HG02973 (cell line): ENCODE measurements around the gene VSTM2B.
"Not testable (repeated sequence)": the region's sequence is repeated elsewhere in the genome, so short reads cannot be mapped to it uniquely, and the experiment has no call there.

Experiments
- ATAC-seq: cut with Tn5 transposase; IDR thresholded peaks from one replicate; pipeline ENCODE4 v1.9.1; 2021; ENCODE audit warnings: moderate library complexity; ENCODE audit not compliant: unreplicated experiment

The VSTM2B gene

GRCh38 chr19:29544656-29545360 lies 19.0 kb downstream of the VSTM2B start:
- no peak for ATAC-seq

DNA sequence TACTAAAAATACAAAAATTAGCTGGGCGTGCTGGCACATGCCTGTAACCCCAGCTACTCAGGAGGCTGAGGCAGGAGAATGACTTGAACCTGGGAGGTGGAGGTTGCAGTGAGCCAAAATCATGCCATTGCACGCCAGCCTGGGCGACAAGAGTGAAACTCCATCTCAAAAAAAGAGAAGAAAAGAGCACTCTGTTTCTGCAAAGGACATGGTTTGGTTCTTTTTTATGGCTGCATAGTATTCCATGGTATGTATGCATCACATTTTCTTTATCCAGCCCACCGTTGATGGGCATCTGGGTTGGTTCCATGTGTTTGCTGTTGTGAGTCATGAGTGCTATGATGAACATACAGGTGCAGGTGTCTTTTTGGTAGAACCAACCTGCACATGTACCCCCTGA lies 19.7 kb downstream of the VSTM2B start:
- ATAC-seq, result not testable (repeated sequence)

DNA sequence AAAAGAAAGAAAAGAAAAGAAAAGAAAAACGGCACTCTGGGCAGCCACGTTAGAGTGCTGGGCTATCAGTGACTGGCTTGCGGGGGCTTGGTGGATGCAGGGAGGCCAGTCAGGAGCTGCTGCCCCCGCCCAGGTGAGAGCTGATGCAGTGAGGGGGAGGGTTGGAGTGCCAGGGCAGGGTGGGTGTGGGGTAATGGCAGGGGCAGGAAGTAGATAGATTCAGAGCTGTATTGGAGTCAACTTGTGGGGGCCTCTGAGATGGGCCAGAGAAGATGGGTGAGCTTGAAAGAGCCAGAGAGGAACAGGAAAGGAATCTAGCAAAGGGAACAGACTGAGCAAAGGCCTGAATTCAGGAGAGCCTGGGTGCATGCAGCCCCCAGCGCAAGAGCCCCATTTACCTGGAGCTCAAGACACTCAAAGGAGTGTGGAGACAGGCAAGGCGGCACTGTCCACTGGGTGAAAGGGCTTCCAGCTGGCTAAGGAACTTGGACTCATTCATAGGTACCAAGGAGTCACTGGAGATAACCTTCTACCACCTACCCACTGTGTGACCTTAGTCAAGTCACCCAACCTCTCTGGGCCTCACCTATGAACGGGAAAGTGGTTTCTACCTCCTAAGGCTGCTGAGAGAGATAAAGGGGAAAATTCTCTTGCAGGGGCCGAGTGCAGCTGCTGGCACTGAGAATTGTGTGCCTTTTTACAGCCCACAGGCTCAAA lies 20.2 kb downstream of the VSTM2B start:
- no peak for ATAC-seq

DNA sequence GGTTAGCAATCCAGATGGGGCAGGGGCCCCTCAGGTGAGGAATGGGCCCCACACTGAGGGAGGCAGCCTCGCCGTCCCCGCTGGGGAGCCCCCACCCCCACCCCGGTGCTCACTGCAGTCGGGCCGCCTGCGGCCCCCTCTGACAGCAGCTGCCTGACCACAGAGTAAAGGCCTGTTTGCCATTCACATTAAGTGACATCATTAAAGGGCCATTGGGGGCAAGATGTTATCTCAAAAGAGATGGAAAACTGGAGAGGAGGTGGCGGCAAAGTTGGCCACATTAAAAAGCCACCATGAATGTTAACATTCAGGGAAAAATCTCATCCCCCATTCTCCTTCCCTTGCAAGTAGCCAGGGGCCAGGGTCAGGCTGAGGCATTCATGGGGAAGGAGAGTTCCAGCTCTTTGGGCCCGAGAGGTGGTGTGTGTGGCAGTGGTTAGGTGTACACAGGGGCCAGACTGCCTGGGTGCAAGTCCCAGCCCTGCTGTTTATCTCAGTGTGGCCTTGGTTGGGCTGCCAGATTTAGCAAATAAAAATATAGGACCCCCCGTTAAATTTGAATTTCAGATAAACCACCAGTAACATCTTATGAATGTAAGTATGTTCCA lies 20.9 kb downstream of the VSTM2B start:
- no peak for ATAC-seq

DNA sequence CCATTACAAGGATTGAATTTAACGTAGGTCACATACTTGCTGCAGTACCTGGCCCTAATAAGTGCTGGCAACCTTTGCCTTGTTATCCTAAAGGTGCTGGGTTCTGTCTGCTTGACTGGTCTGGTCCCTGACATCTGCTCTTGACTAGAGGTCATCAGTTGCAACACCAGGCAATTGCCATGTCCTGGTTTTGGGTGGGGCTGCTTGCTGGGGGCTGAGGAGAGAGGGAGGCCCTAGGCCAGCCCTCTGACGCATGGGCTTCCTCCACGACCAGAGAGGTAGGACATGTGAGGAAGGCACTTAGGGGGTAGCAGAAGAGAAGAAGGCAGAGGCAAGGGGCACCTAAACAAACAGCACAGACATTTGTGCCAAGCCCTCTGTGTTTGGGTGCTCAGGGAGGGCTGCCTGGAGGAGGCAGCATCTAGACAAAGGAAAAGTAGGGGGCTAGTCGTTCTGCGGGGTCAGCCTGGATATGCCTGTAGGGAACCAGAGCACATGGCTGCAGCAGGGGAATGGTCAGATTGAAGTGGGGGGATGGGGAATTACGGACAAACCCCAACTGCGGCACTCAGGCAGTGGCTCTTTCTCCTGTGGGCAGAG lies 21.7 kb downstream of the VSTM2B start:
- ATAC-seq, result no peak

- ATAC-seq, result no peak
These were observed 22.2 kb downstream of the VSTM2B start for GRCh38 chr19:29547981-29548380.

- ATAC-seq, result no peak
These were observed 22.8 kb downstream of the VSTM2B start for GRCh38 chr19:29548483-29549085.

DNA sequence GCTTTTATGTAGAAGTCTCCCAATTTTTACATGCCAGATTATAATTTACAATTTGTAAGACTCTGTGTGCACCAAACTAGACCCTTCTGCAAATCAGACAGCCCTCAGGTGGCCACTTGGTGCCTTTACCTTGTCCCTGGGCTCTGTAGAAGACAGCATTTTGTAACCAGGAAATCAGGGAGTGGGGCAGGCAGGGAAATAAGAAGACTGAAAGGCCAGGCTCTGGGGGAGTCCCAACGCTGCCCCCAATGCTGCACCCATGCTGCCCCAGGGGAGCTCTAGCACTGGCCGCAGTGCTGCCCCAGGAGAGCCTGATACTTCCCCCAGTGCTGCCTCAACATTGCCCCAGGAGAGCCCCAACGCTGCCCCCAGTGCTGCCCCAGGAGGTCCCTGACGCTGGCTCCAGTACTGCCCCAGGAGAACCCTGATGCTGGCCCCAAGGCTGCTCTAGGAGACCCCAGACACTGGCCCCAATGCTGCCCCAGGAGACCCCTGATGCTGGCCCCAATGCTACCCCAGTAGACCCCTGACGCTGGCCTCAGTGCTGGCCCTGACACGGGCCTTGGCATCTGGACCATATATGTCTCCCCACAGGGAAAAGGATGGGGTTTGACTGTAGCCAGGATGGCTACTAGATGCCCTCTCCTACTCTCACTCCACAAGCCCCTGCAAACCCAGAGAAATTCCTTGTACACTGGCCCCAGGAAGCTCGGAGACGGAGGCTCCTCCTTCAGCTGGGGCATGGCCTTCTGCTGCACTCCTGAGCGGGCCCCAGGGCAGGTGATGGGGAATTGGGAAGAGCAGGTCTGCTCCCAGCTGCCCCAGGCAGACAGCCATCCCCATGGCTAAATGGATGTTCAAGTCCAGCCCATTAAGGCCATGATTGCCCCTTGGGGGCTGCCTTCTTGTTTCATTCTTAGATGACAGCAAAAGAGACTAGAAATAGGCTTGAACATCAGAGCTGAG lies 23.6 kb downstream of the VSTM2B start:
- ATAC-seq, result no peak

- ATAC-seq, result no peak
These were observed 25.1 kb downstream of the VSTM2B start for GRCh38 chr19:29550896-29551295.

DNA sequence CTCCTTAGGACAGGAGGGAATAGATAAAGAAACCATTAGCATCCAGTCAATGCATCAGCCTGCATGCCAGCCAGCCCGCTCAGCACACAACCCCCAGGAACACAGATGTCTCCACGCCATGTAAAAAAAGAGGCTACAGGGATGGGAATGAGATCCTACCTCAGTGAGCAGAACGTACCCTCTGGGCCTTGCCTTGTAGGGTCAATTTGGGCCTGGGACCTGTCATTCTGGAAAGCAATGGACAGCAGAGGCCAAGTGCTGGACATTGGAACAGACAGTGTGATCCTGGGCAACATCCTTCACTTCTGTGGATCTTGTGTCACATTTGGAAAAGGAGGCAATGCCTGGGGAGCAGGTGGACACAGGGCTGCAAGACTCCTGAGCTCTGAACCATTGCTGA lies 26.0 kb downstream of the VSTM2B start:
- ATAC-seq, result no peak

DNA sequence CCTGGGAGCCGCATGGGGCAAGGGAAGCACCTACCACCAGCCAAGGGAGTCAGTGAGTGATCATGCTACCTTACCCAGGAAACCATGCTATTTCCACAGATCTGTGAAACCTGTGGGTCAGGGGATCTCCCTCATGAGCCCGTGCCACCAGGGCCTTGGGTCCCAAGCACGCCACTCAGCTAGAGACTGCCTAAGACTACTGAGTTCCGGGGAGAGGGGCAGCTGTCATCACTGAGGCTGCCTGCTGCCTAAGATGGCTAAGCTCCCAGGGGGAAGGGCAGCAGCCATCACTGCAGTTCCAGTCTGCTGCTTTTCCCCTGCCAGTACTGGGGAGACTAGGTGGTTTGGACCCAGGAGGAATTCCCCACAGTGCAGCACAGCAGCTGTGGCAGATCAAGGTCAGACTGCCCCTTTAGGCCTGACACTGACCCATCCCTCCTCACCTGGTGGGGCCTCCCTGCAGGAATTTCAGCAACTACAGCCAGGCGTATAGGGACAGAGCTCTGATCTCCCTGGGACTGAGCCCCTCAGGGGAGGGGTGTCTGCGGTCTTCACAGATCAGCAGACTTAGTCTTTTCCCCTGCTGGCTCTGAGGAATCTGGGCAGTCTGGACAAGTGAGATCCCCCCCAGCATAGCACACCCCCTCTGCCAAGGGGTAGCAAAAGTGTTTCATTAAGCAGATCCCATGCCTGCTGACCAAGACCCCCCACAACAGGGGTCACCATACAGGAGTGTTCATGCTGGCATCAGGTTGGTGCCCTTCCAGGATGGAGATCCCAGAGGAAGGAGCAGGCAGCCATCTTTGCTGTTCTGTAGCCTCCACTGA lies 26.9 kb downstream of the VSTM2B start:
- no peak for ATAC-seq

- no peak for ATAC-seq
These were observed 28.4 kb downstream of the VSTM2B start for GRCh38 chr19:29554149-29554548.

- ATAC-seq, result not testable (repeated sequence)
These were observed 33.3 kb downstream of the VSTM2B start for GRCh38 chr19:29559110-29559509.

- ATAC-seq, result no peak
These were observed 33.9 kb downstream of the VSTM2B start for GRCh38 chr19:29559743-29560142.

- no peak for ATAC-seq
These were observed 34.7 kb downstream of the VSTM2B start for GRCh38 chr19:29560313-29561075.

- ATAC-seq, result no peak
These were observed 35.8 kb downstream of the VSTM2B start for GRCh38 chr19:29561601-29562000.

GRCh38 chr19:29562299-29563297 lies 36.8 kb downstream of the VSTM2B start:
- no peak for ATAC-seq
